H7 (cell line): ENCODE measurements around the gene TMEM212. TPM values are rescaled to one million over a fixed set of nuclear protein-coding genes. Genes with fewer than 3 reads are reported as not detected.
"Not testable (repeated sequence)": the region's sequence is repeated elsewhere in the genome, so short reads cannot be mapped to it uniquely, and the experiment has no call there.

ENCODE experiments used
- DNase-seq: peaks from one replicate; pipeline ENCODE4 v3.0.0; 2012
- H3K27me3 ChIP-seq: 2 replicates; pipeline ENCODE4 v1.6.0; 2011; ENCODE audit warnings: mild to moderate bottlenecking, low read length; ENCODE audit not compliant: control insufficient read depth, insufficient read depth
- H3K36me3 ChIP-seq: replicated peaks from 2 replicates; pipeline ENCODE4 v1.5.1; 2011; ENCODE audit warnings: low read length; ENCODE audit not compliant: control insufficient read depth, insufficient read depth
- H3K4me3 ChIP-seq: 2 replicates; pipeline ENCODE4 v1.5.1; 2011; ENCODE audit warnings: low read depth, mild to moderate bottlenecking, control low read depth, low read length, moderate library complexity; ENCODE audit not compliant: insufficient read depth
- total RNA-seq: library from RNA; depleted of rRNA; stranded (reverse); fragments of >200 nt; shearing (Covaris generic); gene quantifications from 2 replicates; pipeline ENCODE4 v1.2.3, GENCODE V29; 2014

The TMEM212 gene
- total RNA-seq, 1 experiment from 2014 or later, result not detected

DNA sequence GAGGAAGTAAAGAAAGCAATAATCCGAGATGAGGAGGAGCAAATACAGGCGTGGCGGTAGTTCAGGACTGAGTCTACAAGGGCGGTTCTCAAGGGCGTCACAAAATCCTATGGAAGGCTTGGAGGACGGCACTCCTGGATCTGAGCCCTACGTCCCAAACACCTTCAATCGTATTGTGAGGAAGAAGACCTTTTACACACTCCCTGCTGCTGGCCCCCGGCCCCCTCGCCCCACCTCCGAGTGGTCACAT lies 33.6 kb upstream of the TMEM212 start:
- DNase-seq, result peak; percentile 74
- Histone ChIP-seq H3K27me3 (peaks cover 25% of the 10 kb centered on the region), H3K36me3 (no peaks in the 10 kb centered on the region), H3K4me3 (peak overlapping the region; percentile 81)

DNA sequence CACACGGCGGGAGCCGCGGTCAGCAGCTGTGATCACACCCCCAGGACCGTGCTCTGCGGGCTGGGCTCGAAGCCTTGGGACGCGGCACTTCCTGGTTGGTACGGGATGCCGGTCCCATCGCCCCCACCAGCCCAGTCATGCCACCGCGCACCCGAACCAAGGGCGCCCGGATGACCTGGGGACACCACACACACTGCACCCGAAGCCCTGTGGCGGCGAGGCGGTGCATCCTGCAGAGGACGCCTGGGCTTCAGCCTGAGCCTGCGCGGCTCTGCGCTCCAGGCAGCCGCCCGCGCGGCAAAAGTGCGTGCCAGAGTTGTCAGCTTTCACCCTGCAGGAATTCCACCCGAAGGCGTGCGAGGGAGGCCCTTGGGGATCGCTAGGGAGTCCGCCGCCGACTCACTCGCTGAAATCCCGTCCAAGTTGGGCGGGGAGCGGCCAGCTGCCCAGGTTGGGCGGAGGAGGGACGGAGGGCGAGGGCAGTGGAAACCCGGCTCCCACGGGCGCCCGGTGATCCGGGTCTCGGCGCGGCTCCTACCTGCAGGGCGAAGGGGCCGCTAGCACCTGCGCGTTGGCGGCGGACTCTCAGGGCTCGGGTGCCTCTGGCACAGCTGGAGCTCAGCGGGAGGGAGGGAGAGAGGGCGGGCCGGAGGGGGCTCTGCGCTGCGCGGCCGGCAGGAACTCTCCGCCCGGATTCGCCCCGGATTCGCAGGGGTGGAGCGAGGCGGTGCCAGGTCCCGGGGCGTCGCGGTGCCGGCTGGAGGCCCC lies 33.1 kb upstream of the TMEM212 start, which contains the start of gene PLD1:
TSS of gene PLD1 (minus strand) at position 623 of the 768 bp plus-strand sequence. CDS start 72,432 bp downstream, outside the sequence.
- Histone ChIP-seq H3K4me3 (peak within 1 kb of the TSS; percentile 81), H3K27me3 (peaks cover 25% of the 10 kb centered on the region), H3K36me3 (no peaks in the 10 kb centered on the region)
- peak; percentile 86 for DNase-seq

DNA sequence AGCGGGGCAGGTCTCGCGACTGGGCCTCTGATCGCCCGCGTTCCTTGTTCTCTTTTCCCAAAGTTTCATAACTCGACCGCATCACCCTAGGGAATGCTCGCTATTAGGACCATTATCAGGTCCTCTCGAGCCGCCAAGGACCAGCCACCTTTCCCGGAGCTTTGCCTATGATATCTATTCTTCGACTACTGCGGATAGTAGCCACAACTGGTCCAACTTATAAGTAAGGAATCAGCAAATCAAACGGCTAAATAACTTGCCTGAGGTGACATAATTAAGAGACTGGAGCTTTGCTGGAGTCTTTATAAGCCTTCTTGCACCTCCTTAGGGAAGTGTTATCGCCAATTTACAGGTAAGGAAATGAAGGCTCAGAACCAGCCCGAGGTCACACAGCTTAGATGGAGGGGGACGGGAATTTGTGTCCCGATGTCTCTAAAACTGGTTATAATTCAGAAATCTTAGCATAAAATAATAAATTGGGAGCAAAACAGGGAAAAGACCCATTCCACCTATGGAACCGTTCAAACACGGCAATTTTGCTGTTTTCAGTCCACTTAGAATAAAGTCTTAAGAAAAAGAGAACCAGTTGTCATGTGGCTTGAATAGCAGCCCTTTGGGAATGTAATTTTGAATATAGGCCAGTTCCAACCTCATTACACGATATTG lies 32.4 kb upstream of the TMEM212 start:
- Histone ChIP-seq H3K27me3 (peaks cover 25% of the 10 kb centered on the region), H3K36me3 (no peaks in the 10 kb centered on the region), H3K4me3 (peak overlapping the region; percentile 81)
- DNase-seq, result no peak

DNA sequence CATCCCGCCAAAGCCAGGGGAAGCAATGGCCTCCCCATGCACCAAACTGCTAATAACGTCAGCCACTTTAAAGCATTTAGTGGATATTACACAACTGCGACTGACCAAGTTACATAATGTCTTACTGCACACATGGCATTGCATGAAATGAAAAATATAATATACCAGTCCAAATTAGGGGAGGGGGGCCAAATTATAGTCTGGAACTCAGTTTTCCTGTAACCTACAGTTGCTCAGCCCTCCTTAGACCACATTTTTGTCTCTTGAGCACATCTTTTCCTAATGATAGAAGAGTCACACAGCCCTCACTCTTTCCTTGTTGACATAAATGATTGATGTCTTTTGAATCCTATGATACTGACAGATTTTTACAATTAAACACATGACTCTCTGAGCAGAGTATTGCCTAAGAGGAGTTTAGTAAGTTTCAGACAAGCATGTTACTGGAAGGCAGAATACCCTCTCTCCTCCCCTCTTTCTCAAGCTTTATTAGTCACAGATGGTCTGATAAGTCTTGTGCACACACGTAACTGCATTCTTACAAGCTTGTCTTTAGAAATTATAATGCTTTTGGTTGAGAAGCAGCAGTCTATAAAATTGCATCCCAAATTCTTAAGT lies 31.7 kb upstream of the TMEM212 start:
- H3K4me3 ChIP-seq, result no peak overlapping the region
- no peak for DNase-seq
- peaks cover 25% of the 10 kb centered on the region for H3K27me3 ChIP-seq
- no peaks in the 10 kb centered on the region for H3K36me3 ChIP-seq

DNA sequence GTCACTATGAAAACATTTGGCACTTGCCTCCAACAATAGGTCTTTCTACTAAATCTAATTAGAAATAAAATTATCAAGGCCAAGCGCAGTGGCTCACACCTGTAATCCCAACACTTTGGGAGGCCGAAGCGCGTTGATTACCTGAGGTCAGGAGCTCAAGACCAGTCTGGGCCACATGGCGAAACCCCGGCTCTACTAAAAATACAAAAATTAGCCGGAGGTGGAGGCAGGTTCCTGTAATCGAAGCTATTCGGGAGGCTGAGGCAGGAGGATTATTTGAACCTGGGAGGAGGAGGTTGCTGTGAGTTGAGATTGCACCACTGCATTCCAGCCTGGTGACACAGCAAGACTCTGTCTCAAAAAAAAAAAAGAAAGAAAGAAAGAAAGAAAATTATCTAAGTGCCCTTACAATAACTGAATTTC lies 31.2 kb upstream of the TMEM212 start:
- DNase-seq, result no peak
- no peak overlapping the region for H3K4me3 ChIP-seq

DNA sequence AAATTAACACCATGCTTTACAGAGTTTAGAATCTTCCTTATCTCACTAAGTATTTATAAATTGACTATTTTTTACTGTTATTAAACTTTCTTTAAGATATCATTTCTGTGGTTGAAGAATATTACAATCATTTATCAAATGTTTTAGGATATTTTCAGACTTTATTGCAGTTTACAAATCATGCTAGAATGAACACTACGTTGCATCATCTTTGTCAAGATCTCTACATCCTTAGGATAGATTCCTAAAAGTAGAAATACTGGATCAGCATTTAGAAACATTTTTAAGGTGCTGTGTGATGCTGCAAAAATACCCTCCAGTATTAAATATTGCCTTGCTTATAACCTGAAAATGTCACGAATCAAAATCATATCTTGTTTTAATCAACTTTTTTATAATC lies 30.3 kb upstream of the TMEM212 start:
- peaks cover 25% of the 10 kb centered on the region for H3K27me3 ChIP-seq
- no peak for DNase-seq
- no peak overlapping the region for H3K4me3 ChIP-seq
- H3K36me3 ChIP-seq, result no peaks in the 10 kb centered on the region

More for the DNA sequence above, 31.2 kb upstream of the TMEM212 start:
- Histone ChIP-seq H3K27me3 (peaks cover 25% of the 10 kb centered on the region), H3K36me3 (no peaks in the 10 kb centered on the region)

DNA sequence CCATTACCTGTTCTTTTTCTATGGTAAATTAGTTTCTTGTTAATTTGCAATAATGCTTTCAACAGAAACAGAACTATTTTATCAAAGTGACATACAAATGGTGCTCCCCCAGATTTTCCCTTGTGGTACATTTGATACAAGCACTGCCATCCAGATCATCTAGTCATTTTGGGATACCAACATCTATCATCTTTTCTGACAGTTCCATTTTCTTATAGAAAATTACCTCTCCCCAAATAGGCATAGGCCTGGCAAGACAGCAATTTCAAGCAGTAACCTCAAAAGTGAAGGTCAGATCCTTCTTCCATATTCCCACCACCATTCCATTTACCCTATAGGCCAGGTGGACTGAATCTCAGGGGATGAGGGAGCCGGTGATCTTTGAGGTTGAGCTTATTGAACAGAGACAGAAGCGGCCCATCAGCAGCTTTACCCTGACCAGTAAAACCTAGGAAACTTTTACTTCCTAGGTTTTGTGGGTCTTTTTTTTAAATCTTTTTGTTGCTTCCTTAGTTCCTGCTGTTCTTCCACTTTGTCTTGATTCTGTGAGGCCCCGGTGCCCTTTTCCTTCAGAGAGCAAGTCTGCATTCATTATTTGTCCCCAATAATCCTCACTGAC lies 29.8 kb upstream of the TMEM212 start:
- Histone ChIP-seq H3K36me3 (no peaks in the 10 kb centered on the region), H3K27me3 (peaks cover 25% of the 10 kb centered on the region), H3K4me3 (no peak overlapping the region)
- DNase-seq, result no peak

DNA sequence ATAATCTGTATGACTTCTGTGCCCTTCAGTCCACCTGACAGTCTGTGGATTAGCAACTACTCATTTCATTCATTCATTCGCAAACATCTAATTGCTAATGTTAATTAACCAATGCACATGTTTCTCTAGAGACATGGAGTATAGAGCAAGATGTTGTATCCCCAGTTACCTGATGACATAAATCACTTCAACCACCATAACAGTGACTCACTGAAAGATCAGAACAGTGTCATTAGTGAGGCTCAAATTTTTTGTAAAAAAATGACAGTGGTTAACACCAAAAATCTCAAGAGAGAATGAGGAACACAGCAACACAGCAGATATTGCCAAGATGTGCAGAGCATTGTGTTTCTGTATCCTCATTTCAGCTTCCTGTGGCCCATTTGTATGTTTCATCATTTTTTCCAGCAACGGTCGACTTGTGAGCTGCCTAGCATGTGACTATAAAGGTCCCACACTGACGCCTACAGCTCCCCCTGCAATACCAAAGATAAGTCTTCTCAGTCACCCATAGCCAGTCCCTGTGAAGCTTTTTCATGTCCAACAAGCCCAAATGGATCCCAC lies 29.2 kb upstream of the TMEM212 start:
- DNase-seq, result no peak
- Histone ChIP-seq H3K27me3 (peaks cover 25% of the 10 kb centered on the region), H3K36me3 (no peaks in the 10 kb centered on the region), H3K4me3 (no peak overlapping the region)

DNA sequence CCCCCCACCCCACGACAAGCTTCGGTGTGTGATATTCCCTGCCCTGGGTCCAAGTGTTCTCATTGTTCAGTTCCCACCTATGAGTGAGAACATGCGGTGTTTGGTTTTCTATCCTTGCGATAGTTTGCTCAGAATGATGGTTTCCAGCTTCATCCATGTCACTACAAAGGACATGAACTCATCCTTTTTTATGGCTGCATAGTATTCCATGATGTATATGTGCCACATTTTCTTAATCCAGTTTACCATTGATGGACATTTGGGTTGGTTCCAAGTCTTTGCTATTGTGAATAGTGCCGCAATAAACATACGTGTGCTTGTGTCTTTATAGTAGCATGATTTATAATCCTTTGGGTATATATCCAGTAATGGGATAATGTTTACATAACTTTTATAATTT lies 28.5 kb upstream of the TMEM212 start:
- H3K36me3 ChIP-seq, DNase-seq, H3K4me3 ChIP-seq: not testable (repeated sequence)
- H3K27me3 ChIP-seq, result peaks cover 19% of the 10 kb centered on the region

DNA sequence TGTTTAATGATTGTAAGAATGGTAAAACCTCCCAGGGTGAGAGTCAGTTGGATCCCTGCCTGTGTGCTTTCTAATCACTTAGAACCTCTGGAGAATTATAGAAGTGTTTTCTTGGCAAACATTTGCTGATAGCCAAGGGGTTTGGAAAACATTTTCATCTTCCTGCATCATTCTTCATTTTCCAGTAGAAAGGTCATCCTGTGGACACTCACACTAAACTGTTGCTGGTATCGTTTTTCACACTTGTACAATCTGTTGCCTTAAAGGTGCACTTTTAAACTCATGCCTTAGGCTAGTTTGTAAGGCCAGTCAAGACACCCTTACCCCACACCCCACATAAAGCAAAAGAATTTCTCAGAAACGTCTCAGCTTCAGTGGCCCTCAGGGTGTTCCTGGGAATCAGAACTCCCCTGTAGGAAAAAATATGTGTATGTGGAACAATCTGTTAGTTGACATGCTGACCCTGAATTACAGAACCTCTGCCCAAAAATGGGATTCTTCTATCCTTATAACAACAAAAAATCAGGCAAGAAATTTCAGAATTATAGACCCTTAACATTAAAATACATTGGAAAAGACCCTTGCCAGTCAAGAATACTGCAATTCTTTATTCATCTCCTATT lies 27.1 kb upstream of the TMEM212 start:
- no peak for DNase-seq
- Histone ChIP-seq H3K27me3 (peaks cover 6% of the 10 kb centered on the region), H3K4me3 (no peak overlapping the region), H3K36me3 (no peaks in the 10 kb centered on the region)

DNA sequence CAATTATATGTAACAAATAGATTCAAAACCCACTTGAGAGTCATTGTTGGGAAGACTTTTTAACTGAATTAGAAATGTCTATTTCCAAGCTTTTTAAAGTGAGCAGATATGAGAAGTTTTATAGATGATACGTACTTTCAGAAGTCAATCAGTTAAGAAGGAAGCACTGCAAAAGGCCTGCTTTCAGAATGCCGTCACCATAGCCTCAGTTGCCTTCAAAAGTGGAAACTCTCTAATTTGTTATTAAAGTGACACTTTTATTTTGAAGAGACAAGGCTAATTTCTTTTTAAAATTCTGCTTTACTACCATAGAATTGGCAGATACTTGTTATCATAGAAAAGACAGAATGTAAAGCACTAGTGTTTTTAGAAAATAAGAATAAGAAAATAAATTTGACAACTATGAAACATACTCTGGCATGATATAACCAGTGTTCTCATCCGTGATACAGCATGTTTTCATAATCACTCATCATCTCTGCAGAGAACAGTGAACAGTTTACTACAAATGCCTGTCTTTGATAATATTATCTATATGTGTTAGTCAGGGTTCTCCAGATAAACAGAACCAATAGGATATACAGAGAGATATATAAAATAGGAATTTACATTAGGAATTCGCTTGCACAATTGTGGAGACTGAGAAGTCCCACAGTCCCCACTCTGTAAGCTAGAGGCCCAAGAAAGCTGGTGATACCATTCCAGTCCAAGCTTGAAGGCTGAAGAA lies 25.9 kb upstream of the TMEM212 start:
- no peak for DNase-seq
- Histone ChIP-seq H3K27me3 (no peaks in the 10 kb centered on the region), H3K36me3 (no peaks in the 10 kb centered on the region), H3K4me3 (no peak overlapping the region)

DNA sequence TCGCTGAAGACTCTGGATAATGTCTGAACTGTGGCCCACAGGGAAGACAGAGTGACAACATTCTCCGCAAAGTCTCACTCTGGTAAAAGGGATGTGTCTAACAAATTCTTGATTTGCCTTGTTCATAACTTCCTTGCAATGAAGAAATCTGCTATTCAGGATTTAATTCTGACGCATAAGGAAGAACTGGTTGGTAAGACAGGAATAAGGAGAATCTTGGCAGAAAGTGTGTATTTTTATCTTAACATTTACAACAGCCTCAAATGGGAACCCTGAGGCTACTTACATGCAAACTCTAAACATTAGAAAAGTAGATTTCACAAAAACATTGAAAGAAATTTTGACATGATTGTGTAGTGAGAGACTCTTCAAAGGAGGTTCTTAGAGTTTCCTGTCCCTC lies 22.1 kb upstream of the TMEM212 start:
- Histone ChIP-seq H3K4me3 (no peak overlapping the region), H3K36me3 (no peaks in the 10 kb centered on the region), H3K27me3 (no peaks in the 10 kb centered on the region)
- DNase-seq, result no peak

DNA sequence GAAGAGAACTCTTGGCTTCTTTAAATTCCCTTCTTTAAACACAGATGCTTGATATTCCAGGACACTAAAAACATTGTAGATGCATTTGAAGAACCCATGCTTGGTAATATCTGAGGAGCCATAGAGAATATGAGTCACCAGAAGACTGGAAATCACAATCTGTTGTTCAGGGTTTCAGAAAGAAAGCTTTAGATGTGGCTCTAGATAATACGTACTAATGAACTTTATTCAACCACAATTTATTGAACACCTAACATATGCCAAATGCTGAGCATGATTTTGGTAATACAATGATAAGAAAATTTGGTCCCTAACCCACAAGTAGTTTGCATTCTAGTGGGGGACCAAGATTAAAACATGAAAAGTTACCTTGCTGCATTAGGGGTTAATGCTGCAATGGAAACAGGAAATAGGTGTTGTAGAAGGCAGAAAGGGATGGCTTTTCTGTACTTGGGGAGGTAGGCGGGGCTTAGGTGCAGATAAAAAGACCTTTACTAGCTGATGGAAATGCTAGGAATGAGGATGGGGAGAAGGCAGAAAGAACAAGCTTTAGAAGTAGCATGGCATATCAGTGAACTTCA lies 21.3 kb upstream of the TMEM212 start:
- no peak overlapping the region for H3K4me3 ChIP-seq
- no peaks in the 10 kb centered on the region for H3K27me3 ChIP-seq
- no peak for DNase-seq
- no peaks in the 10 kb centered on the region for H3K36me3 ChIP-seq
